GM23338 (cell line): ENCODE measurements around the gene TOM1L1. TPM values are rescaled to one million over a fixed set of nuclear protein-coding genes. Genes with fewer than 3 reads are reported as not detected.

ENCODE experiments used
- ATAC-seq: fragments of 200-7000 bp; cut with Tn5 transposase; 3 replicates; pipeline ENCODE4 v1.9.1; 2020
- DNase-seq: peaks from one replicate; pipeline ENCODE4 v3.0.0-alpha.2; 2015; ENCODE audit warnings: low spot score
- H2AFZ ChIP-seq: fragments of 200-600 bp; sonication (generic); 2 replicates; pipeline ENCODE4 v1.8.0; 2016; ENCODE audit warnings: antibody characterized with exemption, mild to moderate bottlenecking, moderate library complexity
- H3F3A ChIP-seq: fragments of 200-600 bp; sonication (generic); replicated peaks from 2 replicates; pipeline ENCODE4 v1.8.0; 2017; ENCODE audit warnings: antibody characterized with exemption, mixed run types, low read depth
- H3K27ac ChIP-seq: fragments of 200-600 bp; sonication (generic); 2 replicates; pipeline ENCODE4 v1.6.1; 2016; ENCODE audit warnings: low read depth
- H3K27me3 ChIP-seq: fragments of 200-600 bp; sonication (generic); 2 replicates; pipeline ENCODE4 v1.8.0; 2016; ENCODE audit warnings: mild to moderate bottlenecking, mixed run types, moderate library complexity; ENCODE audit not compliant: insufficient read depth
- H3K36me3 ChIP-seq: fragments of 200-600 bp; sonication (generic); 2 replicates; pipeline ENCODE4 v1.8.0; 2016; ENCODE audit warnings: mild to moderate bottlenecking; ENCODE audit not compliant: insufficient read depth
- H3K4me1 ChIP-seq: fragments of 200-600 bp; sonication (generic); 2 replicates; pipeline ENCODE4 v1.8.0; 2016; ENCODE audit warnings: mild to moderate bottlenecking, moderate library complexity; ENCODE audit not compliant: insufficient read depth
- H3K4me2 ChIP-seq: fragments of 200-600 bp; sonication (generic); 2 replicates; pipeline ENCODE4 v1.7.1; 2017; ENCODE audit warnings: mixed run types
- H3K4me3 ChIP-seq: fragments of 200-600 bp; sonication (generic); 2 replicates; pipeline ENCODE4 v1.6.1; 2016; ENCODE audit warnings: mixed run types
- H3K79me2 ChIP-seq: fragments of 200-600 bp; sonication (generic); replicated peaks from 2 replicates; pipeline ENCODE4 v1.8.0; 2017; ENCODE audit warnings: mild to moderate bottlenecking; ENCODE audit not compliant: insufficient read depth
- H3K9me2 ChIP-seq: fragments of 200-600 bp; sonication (generic); 2 replicates; pipeline ENCODE4 v1.8.0; 2017; ENCODE audit not compliant: insufficient read depth
- H4K20me1 ChIP-seq: fragments of 200-600 bp; sonication (generic); replicated peaks from 2 replicates; pipeline ENCODE4 v1.8.0; 2017; ENCODE audit warnings: mild to moderate bottlenecking; ENCODE audit not compliant: insufficient read depth
- H3K27ac Mint-ChIP-seq: 2 replicates; pipeline ENCODE4 v1.8.0; 2020; ENCODE audit warnings: inconsistent platforms, mild to moderate bottlenecking, moderate library complexity, mixed read lengths
- H3K27me3 Mint-ChIP-seq: 3 replicates; pipeline ENCODE4 v1.8.0; 2022; ENCODE audit warnings: low read depth, mild to moderate bottlenecking, moderate library complexity, mixed read lengths, inconsistent platforms; ENCODE audit not compliant: insufficient read depth, poor library complexity
- H3K36me3 Mint-ChIP-seq: 3 replicates; pipeline ENCODE4 v1.8.0; 2021; ENCODE audit warnings: low read depth, mild to moderate bottlenecking, inconsistent platforms, moderate library complexity, mixed read lengths
- H3K4me1 Mint-ChIP-seq: 3 replicates; pipeline ENCODE4 v1.8.0; 2020; ENCODE audit warnings: mild to moderate bottlenecking, inconsistent platforms, mixed read lengths
- H3K4me3 Mint-ChIP-seq: 3 replicates; pipeline ENCODE4 v1.8.0; 2021; ENCODE audit warnings: moderate library complexity, mild to moderate bottlenecking, inconsistent platforms, mixed read lengths
- H3K9me3 Mint-ChIP-seq: 3 replicates; pipeline ENCODE4 v1.8.0; 2020; ENCODE audit warnings: moderate library complexity, mild to moderate bottlenecking, inconsistent platforms, mixed read lengths
- CREB1 ChIP-seq: fragments of 250-450 bp; sonication (Bioruptor Pico); IDR thresholded peaks from 2 replicates; pipeline ENCODE4 v1.5.0; 2020; ENCODE audit warnings: low read depth, mild to moderate bottlenecking, moderate library complexity
- EZH2 ChIP-seq: fragments of 200-600 bp; sonication (generic); IDR thresholded peaks from one replicate; pipeline ENCODE4 v1.8.0; 2017; ENCODE audit warnings: antibody characterized with exemption, mild to moderate bottlenecking, low read depth; ENCODE audit not compliant: unreplicated experiment
- EZH2phosphoT487 ChIP-seq: fragments of 200-600 bp; sonication (generic); IDR thresholded peaks from one replicate; pipeline ENCODE4 v1.8.1; 2018; ENCODE audit warnings: antibody characterized with exemption; ENCODE audit not compliant: unreplicated experiment
- JUNB ChIP-seq: IDR thresholded peaks from one replicate; pipeline ENCODE4 v1.6.1; 2016; ENCODE audit warnings: antibody characterized with exemption; ENCODE audit not compliant: unreplicated experiment
- NANOG ChIP-seq: IDR thresholded peaks from 2 replicates; pipeline ENCODE4 v1.6.1; 2016; ENCODE audit warnings: antibody characterized with exemption, borderline replicate concordance
- POLR2AphosphoS5 ChIP-seq: IDR thresholded peaks from 2 replicates; pipeline ENCODE4 v1.6.1; 2016; ENCODE audit warnings: antibody characterized with exemption, low read depth
- STAT1 ChIP-seq: IDR thresholded peaks from one replicate; pipeline ENCODE4 v1.6.1; 2016; ENCODE audit warnings: antibody characterized with exemption; ENCODE audit not compliant: unreplicated experiment
- ZNF114 ChIP-seq: fragments of 250-450 bp; sonication (Bioruptor Pico); IDR thresholded peaks from 2 replicates; pipeline ENCODE4 v1.5.0; 2020; ENCODE audit warnings: mild to moderate bottlenecking, moderate library complexity
- ZNF331 ChIP-seq: fragments of 250-450 bp; sonication (Bioruptor Pico); IDR thresholded peaks from 2 replicates; pipeline ENCODE4 v1.5.0; 2020; ENCODE audit warnings: low read depth, mild to moderate bottlenecking, moderate library complexity
- ZNF462 ChIP-seq: fragments of 250-450 bp; sonication (Bioruptor Pico); IDR thresholded peaks from 2 replicates; pipeline ENCODE4 v1.5.0; 2020; ENCODE audit warnings: mild to moderate bottlenecking, moderate library complexity
- polyA plus RNA-seq: library from polyadenylated mRNA; unstranded; fragments of >200 nt; fragmentation: Nextera tagmentation; extraction: Ambion mirVana; gene quantifications from 2 replicates; pipeline ENCODE4 v1.2.1, GENCODE V29; 2016
- total RNA-seq: library from RNA; depleted of rRNA; stranded (reverse); fragments of >200 nt; shearing (Covaris generic); gene quantifications from 2 replicates; pipeline ENCODE4 v1.2.3, GENCODE V29; 2014
- TF ChIP-seq, protein P1 (sequence below): IDR thresholded peaks from 2 replicates; pipeline ENCODE4 v1.6.1; 2016; ENCODE audit warnings: antibody characterized with exemption
- TF ChIP-seq, protein P2 (sequence below), 2 experiments: fragments of 200-600 bp in 1 of 2; sonication (generic) in 1 of 2; conservative IDR thresholded peaks; 2 replicates each; pipeline versions ENCODE4 v1.5.1 to v1.6.1; 2016 to 2017; ENCODE audit warnings: antibody characterized with exemption in 2 of 2, low read depth in 2 of 2, mild to moderate bottlenecking in 2 of 2, moderate library complexity in 1 of 2

Gene TOM1L1
- total and polyA plus RNA-seq, 2 experiments from 2014 or later, result 46.8 to 58.0 TPM

DNA sequence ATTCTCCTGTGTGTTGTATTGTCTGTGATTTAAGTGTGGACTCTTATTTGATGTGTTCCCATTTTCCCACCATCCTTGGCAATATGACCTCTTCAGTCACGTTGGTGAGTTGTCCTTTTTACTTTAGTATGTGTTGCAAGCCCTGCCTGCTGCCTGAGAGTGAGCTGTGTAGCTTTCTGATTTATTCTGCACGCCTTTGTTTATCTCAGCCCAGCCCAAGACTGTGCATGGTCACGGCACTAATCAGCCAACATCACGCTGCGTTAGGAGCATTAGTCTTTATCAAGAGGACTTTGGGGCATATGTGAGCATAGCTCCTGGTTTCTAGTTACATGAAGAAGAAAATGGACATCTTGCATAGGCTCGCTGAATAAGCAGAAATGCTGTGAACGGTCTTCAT lies 6.0 kb downstream of the TOM1L1 start:
- Histone ChIP-seq H4K20me1 (peaks cover 20% of the 10 kb centered on the region), H3K4me2 (no peak overlapping the region), H3K4me3 (no peak overlapping the region), H3K4me1 (peaks cover 19% of the 10 kb centered on the region), H3K27ac (no peak overlapping the region; the same call in 1 of the 2 replicates), H2AFZ (no peak overlapping the region), H3K36me3 (peaks cover 37% of the 10 kb centered on the region; the same call in 1 of the 2 replicates), H3K27me3 (no peaks in the 10 kb centered on the region), H3K79me2 (no peaks in the 10 kb centered on the region; the same call in none of the 2 replicates), H3F3A (no peaks in the 10 kb centered on the region), H3K9me2 (no peaks in the 10 kb centered on the region)
- Mint-ChIP-seq H3K27me3 (peaks cover 7% of the 10 kb centered on the region), H3K9me3 (no peaks in the 10 kb centered on the region), H3K27ac (no peak overlapping the region), H3K4me3 (no peak overlapping the region), H3K4me1 (peaks cover 35% of the 10 kb centered on the region), H3K36me3 (peaks cover 27% of the 10 kb centered on the region)
- TF ChIP-seq, protein P1, sequence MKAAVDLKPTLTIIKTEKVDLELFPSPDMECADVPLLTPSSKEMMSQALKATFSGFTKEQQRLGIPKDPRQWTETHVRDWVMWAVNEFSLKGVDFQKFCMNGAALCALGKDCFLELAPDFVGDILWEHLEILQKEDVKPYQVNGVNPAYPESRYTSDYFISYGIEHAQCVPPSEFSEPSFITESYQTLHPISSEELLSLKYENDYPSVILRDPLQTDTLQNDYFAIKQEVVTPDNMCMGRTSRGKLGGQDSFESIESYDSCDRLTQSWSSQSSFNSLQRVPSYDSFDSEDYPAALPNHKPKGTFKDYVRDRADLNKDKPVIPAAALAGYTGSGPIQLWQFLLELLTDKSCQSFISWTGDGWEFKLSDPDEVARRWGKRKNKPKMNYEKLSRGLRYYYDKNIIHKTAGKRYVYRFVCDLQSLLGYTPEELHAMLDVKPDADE, result no peak
- TF ChIP-seq ZNF331 (no peak), ZNF462 (CRISPR knock-in tag) (no peak), ZNF114 (CRISPR knock-in tag) (no peak), STAT1 (no peak), EZH2 (no peak), JUNB (no peak), POLR2AphosphoS5 (no peak), CREB1 (CRISPR knock-in tag) (no peak), NANOG (no peak), EZH2phosphoT487 (no peak)
- TF ChIP-seq, protein P2, sequence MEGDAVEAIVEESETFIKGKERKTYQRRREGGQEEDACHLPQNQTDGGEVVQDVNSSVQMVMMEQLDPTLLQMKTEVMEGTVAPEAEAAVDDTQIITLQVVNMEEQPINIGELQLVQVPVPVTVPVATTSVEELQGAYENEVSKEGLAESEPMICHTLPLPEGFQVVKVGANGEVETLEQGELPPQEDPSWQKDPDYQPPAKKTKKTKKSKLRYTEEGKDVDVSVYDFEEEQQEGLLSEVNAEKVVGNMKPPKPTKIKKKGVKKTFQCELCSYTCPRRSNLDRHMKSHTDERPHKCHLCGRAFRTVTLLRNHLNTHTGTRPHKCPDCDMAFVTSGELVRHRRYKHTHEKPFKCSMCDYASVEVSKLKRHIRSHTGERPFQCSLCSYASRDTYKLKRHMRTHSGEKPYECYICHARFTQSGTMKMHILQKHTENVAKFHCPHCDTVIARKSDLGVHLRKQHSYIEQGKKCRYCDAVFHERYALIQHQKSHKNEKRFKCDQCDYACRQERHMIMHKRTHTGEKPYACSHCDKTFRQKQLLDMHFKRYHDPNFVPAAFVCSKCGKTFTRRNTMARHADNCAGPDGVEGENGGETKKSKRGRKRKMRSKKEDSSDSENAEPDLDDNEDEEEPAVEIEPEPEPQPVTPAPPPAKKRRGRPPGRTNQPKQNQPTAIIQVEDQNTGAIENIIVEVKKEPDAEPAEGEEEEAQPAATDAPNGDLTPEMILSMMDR (conservative IDR thresholded peaks at IDR 0.05; ENCODE audit: low read depth in 2 of 2), result no peak
- no peak for DNase-seq
- ATAC-seq, result no peak
